Endothelial cell of umbilical vein (primary cell): ENCODE data around the gene EPHA5. TPM values are rescaled to one million over a fixed set of nuclear protein-coding genes. Genes with fewer than 3 reads are reported as not detected.

Source experiments
- BruUV-seq: library from RNA; stranded (reverse); fragments of 400-500 nt; replicated peaks from 2 replicates; lab custom pipeline; 2021; lab: Mats Ljungman, UMichigan
- CTCF ChIA-PET: fragments of 300-600, 350-600 bp; sonication (Branson Sonifier 250); formaldehyde crosslinking; loops from one replicate; lab custom pipeline; 2021; ENCODE audit warnings: antibody characterized with exemption, inconsistent platforms; lab: Charles Lee
- POLR2A ChIA-PET: fragments of 300-600, 350-600 bp; sonication (Branson Sonifier 250); formaldehyde crosslinking; loops from one replicate; lab custom pipeline; 2021; ENCODE audit warnings: antibody characterized with exemption, inconsistent platforms; lab: Charles Lee
- DNase-seq: peaks from one replicate; pipeline ENCODE4 v3.0.0-alpha.2; 2011; ENCODE audit warnings: low read depth, low spot score
- FAIRE-seq: peaks from 2 replicates; lab custom pipeline; 2011; peaks lifted over from hg19 to GRCh38; lab: Jason Lieb, UNC
- H2AFZ ChIP-seq: 2 replicates; pipeline ENCODE4 v1.6.0; 2012; ENCODE audit warnings: low read depth, low read length, control low read depth, inconsistent platforms
- H3K27ac ChIP-seq: 2 replicates; pipeline ENCODE4 v1.5.1; 2011; ENCODE audit warnings: low read depth, mild to moderate bottlenecking, control low read depth, low read length, moderate library complexity; ENCODE audit not compliant: insufficient read depth
- H3K27me3 ChIP-seq, 2 experiments: 2 replicates each; pipeline versions ENCODE4 v1.6.0 to v1.6.1; 2011; ENCODE audit warnings: low read length in 2 of 2, mixed read lengths in 1 of 2; ENCODE audit not compliant: control insufficient read depth in 2 of 2, insufficient read depth in 2 of 2
- H3K36me3 ChIP-seq, 2 experiments: 2 replicates in 1 of 2; 3 replicates in 1 of 2; pipeline ENCODE4 v1.5.1; 2011; ENCODE audit warnings: low read length in 2 of 2, mild to moderate bottlenecking in 1 of 2, moderate library complexity in 1 of 2; ENCODE audit not compliant: control insufficient read depth in 2 of 2, insufficient read depth in 2 of 2; ENCODE audit errors: extremely low read depth in 1 of 2
- H3K4me1 ChIP-seq: 3 replicates; pipeline ENCODE4 v1.5.1; 2011; ENCODE audit warnings: mild to moderate bottlenecking, low read length; ENCODE audit not compliant: control insufficient read depth, insufficient read depth; ENCODE audit errors: extremely low read depth
- H3K4me2 ChIP-seq: 2 replicates; pipeline ENCODE4 v1.6.1; 2011; ENCODE audit warnings: low read length, control low read depth, mixed read lengths; ENCODE audit not compliant: insufficient read depth
- H3K4me3 ChIP-seq, 3 experiments: fragments of 200-600 bp in 1 of 3; sonication (generic), shearing (Covaris generic) in 1 of 3; replicated peaks in 1 of 3; 2 replicates each; pipeline ENCODE4 v1.5.1; 2011 to 2016; ENCODE audit warnings: control low read depth in 3 of 3, low read length in 3 of 3, mild to moderate bottlenecking in 2 of 3, inconsistent platforms in 1 of 3, low read depth in 1 of 3, moderate library complexity in 1 of 3; ENCODE audit not compliant: insufficient read depth in 1 of 3
- H3K79me2 ChIP-seq: 2 replicates; pipeline ENCODE4 v1.6.0; 2012; ENCODE audit warnings: low read length, inconsistent platforms; ENCODE audit not compliant: control insufficient read depth, insufficient read depth
- H3K9ac ChIP-seq: replicated peaks from 2 replicates; pipeline ENCODE3; 2011; ENCODE audit warnings: low read length, control low read depth; ENCODE audit not compliant: insufficient read depth; ENCODE audit errors: extremely low read depth
- H3K9me1 ChIP-seq: replicated peaks from 3 replicates; pipeline ENCODE4 v1.6.0; 2011; ENCODE audit warnings: mild to moderate bottlenecking, low read length; ENCODE audit not compliant: control insufficient read depth, insufficient read depth; ENCODE audit errors: extremely low read depth
- H3K9me3 ChIP-seq: replicated peaks from 2 replicates; pipeline ENCODE4 v1.5.1; 2012; ENCODE audit warnings: low read length, inconsistent platforms; ENCODE audit not compliant: control insufficient read depth, insufficient read depth
- H4K20me1 ChIP-seq: replicated peaks from 2 replicates; pipeline ENCODE3; 2011; ENCODE audit warnings: mild to moderate bottlenecking, low read length; ENCODE audit not compliant: control insufficient read depth, insufficient read depth; ENCODE audit errors: extremely low read depth
- EZH2 ChIP-seq: IDR thresholded peaks from 2 replicates; pipeline ENCODE4 v1.6.1; 2012; ENCODE audit warnings: borderline replicate concordance, low read depth, mild to moderate bottlenecking, moderate library complexity, low read length, inconsistent platforms; ENCODE audit not compliant: severe bottlenecking
- FOS ChIP-seq: IDR thresholded peaks from 2 replicates; pipeline ENCODE4 v1.6.1; 2011; ENCODE audit warnings: mild to moderate bottlenecking, low read length, moderate library complexity, borderline replicate concordance; ENCODE audit not compliant: insufficient read depth
- JUN ChIP-seq: IDR thresholded peaks from 2 replicates; pipeline ENCODE4 v1.6.1; 2011; ENCODE audit warnings: borderline replicate concordance, low read depth; ENCODE audit not compliant: insufficient read length, insufficient read depth
- MYC ChIP-seq: IDR thresholded peaks from one replicate; pipeline ENCODE4 v1.6.1; 2011; ENCODE audit warnings: mild to moderate bottlenecking, low read depth, low read length
- POLR2A ChIP-seq: IDR thresholded peaks from 2 replicates; pipeline ENCODE4 v1.6.1; 2012; ENCODE audit warnings: low read depth, mild to moderate bottlenecking, control low read depth, low read length
- POLR2AphosphoS5 ChIP-seq: IDR thresholded peaks from 2 replicates; pipeline ENCODE4 v1.6.1; 2012; ENCODE audit warnings: low read depth, mild to moderate bottlenecking, control low read depth, low read length, moderate library complexity; ENCODE audit not compliant: insufficient read depth
- dilution Hi-C: fragments of 300-500 bp; cut with MboI; formaldehyde crosslinking; loops from one replicate; pipeline ENCODE4 v1.15.0; 2019; ENCODE audit warnings: low sequenced_read_pairs; ENCODE audit not compliant: extremely low pct_ligation_motif_present
- intact Hi-C: fragments of 100-400 bp; cut with micrococcal nuclease; formaldehyde crosslinking; loops from one replicate; pipeline ENCODE4 v1.10.0; 2022
- polyA plus RNA-seq, 4 experiments: library from polyadenylated mRNA; depleted of rRNA in 3 of 4; stranded (reverse) in 3 of 4; unstranded in 1 of 4; fragments of >200 nt; gene quantifications; 2 replicates each; pipeline versions ENCODE4 v1.2.1 to v1.2.3, GENCODE V29; 2011 to 2012; ENCODE audit warnings: missing spikeins in 1 of 4
- total RNA-seq: library from RNA; stranded (reverse); gene quantifications from 2 replicates; pipeline ENCODE4 v1.2.3, GENCODE V29; 2021
- TF ChIP-seq, protein P1 (sequence below), 2 donors: IDR thresholded peaks; 1 replicate in 1 of 2; 2 replicates in 1 of 2; pipeline ENCODE4 v1.5.1; 2011; ENCODE audit warnings: low read length in 2 of 2, mild to moderate bottlenecking in 2 of 2, moderate library complexity in 2 of 2, control low read depth in 1 of 2, inconsistent platforms in 1 of 2, low read depth in 1 of 2; ENCODE audit not compliant: insufficient read depth in 1 of 2; ENCODE audit errors: extremely low read depth in 1 of 2
- TF ChIP-seq, protein P2 (sequence below): IDR thresholded peaks from 2 replicates; pipeline ENCODE4 v1.6.1; 2011; ENCODE audit not compliant: insufficient read depth, insufficient read length

The EPHA5 gene
- total and polyA plus RNA-seq, 2 donors (not counting 3 experiments of a cell fraction or from before 2014, with no cell fraction given) = 0.31 to 0.39 TPM

- Histone ChIP-seq H4K20me1 (no peaks in the 10 kb centered on the region), H3K9me3 (no peaks in the 10 kb centered on the region), H3K36me3 (no peaks in the 10 kb centered on the region), H3K9ac (no peak overlapping the region), H3K4me2 (no peak overlapping the region), H3K4me3 (no peak overlapping the region), H3K4me1 (no peaks in the 10 kb centered on the region), H3K79me2 (no peaks in the 10 kb centered on the region), H3K27ac (no peak overlapping the region), H2AFZ (no peak overlapping the region), H3K9me1 (no peaks in the 10 kb centered on the region), H3K27me3 (no peaks in the 10 kb centered on the region)
- intact Hi-C loops = no loop called here
- DNase-seq (no peak), FAIRE-seq (no peak)
- POLR2A ChIA-PET = no interaction called here
- TF ChIP-seq MYC (no peak), JUN (no peak), POLR2A (no peak), EZH2 (no peak), POLR2AphosphoS5 (no peak), FOS (no peak)
- TF ChIP-seq, protein P1, sequence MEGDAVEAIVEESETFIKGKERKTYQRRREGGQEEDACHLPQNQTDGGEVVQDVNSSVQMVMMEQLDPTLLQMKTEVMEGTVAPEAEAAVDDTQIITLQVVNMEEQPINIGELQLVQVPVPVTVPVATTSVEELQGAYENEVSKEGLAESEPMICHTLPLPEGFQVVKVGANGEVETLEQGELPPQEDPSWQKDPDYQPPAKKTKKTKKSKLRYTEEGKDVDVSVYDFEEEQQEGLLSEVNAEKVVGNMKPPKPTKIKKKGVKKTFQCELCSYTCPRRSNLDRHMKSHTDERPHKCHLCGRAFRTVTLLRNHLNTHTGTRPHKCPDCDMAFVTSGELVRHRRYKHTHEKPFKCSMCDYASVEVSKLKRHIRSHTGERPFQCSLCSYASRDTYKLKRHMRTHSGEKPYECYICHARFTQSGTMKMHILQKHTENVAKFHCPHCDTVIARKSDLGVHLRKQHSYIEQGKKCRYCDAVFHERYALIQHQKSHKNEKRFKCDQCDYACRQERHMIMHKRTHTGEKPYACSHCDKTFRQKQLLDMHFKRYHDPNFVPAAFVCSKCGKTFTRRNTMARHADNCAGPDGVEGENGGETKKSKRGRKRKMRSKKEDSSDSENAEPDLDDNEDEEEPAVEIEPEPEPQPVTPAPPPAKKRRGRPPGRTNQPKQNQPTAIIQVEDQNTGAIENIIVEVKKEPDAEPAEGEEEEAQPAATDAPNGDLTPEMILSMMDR (IDR thresholded peaks at IDR 0.05; ENCODE audit: extremely low read depth in 1 of 2, insufficient read depth in 1 of 2, low read depth in 1 of 2, low read length in 2 of 2) = no peak
- TF ChIP-seq, protein P2, sequence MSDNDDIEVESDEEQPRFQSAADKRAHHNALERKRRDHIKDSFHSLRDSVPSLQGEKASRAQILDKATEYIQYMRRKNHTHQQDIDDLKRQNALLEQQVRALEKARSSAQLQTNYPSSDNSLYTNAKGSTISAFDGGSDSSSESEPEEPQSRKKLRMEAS = no peak
- dilution Hi-C loops = no loop called here
- CTCF ChIA-PET = no interaction called here
- no TSS peak for BruUV-seq
Measured at GRCh38 chr4:65599340-65599739, 70.9 kb downstream of the EPHA5 start.
